ENCODE measurements around the gene DGKG.

DNA sequence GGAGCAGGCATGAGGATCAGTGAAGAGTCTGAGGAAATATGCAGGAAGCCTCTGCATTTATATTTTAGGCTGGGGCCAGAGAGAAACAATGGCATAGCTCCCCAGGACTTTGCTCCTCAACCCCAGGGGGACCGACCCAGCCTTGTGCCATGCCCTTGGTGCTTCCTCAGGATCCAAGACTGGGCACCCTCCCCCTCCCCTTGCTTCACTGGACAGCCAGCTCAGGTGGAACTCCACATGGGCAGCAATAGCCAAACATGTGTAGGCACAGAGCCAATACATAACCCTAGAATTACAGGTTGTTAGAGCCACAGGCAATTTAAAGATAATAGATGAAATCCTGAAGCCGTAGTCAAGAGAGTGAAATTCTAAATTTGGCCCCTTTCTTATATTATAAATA, 180.1 kb downstream of the DGKG start:
- TF ChIP-seq POLR2A (IDR thresholded peaks at IDR 0.05), result no peak
- TF ChIP-seq, protein P1, sequence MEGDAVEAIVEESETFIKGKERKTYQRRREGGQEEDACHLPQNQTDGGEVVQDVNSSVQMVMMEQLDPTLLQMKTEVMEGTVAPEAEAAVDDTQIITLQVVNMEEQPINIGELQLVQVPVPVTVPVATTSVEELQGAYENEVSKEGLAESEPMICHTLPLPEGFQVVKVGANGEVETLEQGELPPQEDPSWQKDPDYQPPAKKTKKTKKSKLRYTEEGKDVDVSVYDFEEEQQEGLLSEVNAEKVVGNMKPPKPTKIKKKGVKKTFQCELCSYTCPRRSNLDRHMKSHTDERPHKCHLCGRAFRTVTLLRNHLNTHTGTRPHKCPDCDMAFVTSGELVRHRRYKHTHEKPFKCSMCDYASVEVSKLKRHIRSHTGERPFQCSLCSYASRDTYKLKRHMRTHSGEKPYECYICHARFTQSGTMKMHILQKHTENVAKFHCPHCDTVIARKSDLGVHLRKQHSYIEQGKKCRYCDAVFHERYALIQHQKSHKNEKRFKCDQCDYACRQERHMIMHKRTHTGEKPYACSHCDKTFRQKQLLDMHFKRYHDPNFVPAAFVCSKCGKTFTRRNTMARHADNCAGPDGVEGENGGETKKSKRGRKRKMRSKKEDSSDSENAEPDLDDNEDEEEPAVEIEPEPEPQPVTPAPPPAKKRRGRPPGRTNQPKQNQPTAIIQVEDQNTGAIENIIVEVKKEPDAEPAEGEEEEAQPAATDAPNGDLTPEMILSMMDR (IDR thresholded peaks at IDR 0.05), result no peak

Measured in testis (tissue), 2 donors.